ENCODE data around the gene MELK. TPM values are rescaled to one million over a fixed set of nuclear protein-coding genes. Genes with fewer than 3 reads are reported as not detected.

Gene MELK
- total RNA-seq, 1 experiment from 2014 or later = 87.8 TPM

GRCh38 chr9:36716496-36716895, 143.8 kb downstream of the MELK start:
- intact Hi-C loops (cut with micrococcal nuclease; ENCODE audit: unreplicated experiment) = no loop called here
- Histone ChIP-seq H3K27me3 (replicated peaks; ENCODE audit: insufficient read depth, low read depth, low read length, poor library complexity) (no peaks in the 10 kb centered on the region), H3K9me3 (ENCODE audit: low read depth, low read length, poor library complexity, severe bottlenecking) (no peaks in the 10 kb centered on the region), H3K36me3 (ENCODE audit: insufficient read depth, low read length, poor library complexity, severe bottlenecking) (no peaks in the 10 kb centered on the region), H3K4me3 (ENCODE audit: low read depth, low read length, poor library complexity, severe bottlenecking) (no peak overlapping the region), H3K27ac (ENCODE audit: low read depth, low read length, poor library complexity, severe bottlenecking) (no peak overlapping the region), H3K4me1 (ENCODE audit: insufficient read depth, low read length, poor library complexity, severe bottlenecking) (no peaks in the 10 kb centered on the region)
- no peak for DNase-seq (ENCODE audit: low spot score)
- no TSS peak for BruUV-seq (replicated peaks)
- no peak for TF ChIP-seq EZH2 (IDR thresholded peaks at IDR 0.05; ENCODE audit: borderline replicate concordance, low read depth, low read length, poor library complexity, severe bottlenecking)
- TF ChIP-seq, protein P1, sequence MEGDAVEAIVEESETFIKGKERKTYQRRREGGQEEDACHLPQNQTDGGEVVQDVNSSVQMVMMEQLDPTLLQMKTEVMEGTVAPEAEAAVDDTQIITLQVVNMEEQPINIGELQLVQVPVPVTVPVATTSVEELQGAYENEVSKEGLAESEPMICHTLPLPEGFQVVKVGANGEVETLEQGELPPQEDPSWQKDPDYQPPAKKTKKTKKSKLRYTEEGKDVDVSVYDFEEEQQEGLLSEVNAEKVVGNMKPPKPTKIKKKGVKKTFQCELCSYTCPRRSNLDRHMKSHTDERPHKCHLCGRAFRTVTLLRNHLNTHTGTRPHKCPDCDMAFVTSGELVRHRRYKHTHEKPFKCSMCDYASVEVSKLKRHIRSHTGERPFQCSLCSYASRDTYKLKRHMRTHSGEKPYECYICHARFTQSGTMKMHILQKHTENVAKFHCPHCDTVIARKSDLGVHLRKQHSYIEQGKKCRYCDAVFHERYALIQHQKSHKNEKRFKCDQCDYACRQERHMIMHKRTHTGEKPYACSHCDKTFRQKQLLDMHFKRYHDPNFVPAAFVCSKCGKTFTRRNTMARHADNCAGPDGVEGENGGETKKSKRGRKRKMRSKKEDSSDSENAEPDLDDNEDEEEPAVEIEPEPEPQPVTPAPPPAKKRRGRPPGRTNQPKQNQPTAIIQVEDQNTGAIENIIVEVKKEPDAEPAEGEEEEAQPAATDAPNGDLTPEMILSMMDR (conservative IDR thresholded peaks at IDR 0.05; ENCODE audit: low read depth, low read length) = no peak
- POLR2A ChIA-PET (ENCODE audit: low non-redundant PET) = no interaction called here
- CTCF ChIA-PET = no interaction called here

- no peaks in the 10 kb centered on the region for H3K27me3 ChIP-seq (replicated peaks; ENCODE audit: insufficient read depth, low read depth, low read length, poor library complexity)
- H3K4me1 ChIP-seq (ENCODE audit: insufficient read depth, low read length, poor library complexity, severe bottlenecking) = no peaks in the 10 kb centered on the region
- H3K36me3 ChIP-seq (ENCODE audit: insufficient read depth, low read length, poor library complexity, severe bottlenecking) = no peaks in the 10 kb centered on the region
- no TSS peak for BruUV-seq (replicated peaks)
- ChIA-PET CTCF (no interaction called here), POLR2A (ENCODE audit: low non-redundant PET) (no interaction called here)
- H3K4me3 ChIP-seq (ENCODE audit: low read depth, low read length, poor library complexity, severe bottlenecking) = no peak overlapping the region
- intact Hi-C loops (cut with micrococcal nuclease; ENCODE audit: unreplicated experiment) = no loop called here
- no peaks in the 10 kb centered on the region for H3K9me3 ChIP-seq (ENCODE audit: low read depth, low read length, poor library complexity, severe bottlenecking)
- no peak overlapping the region for H3K27ac ChIP-seq (ENCODE audit: low read depth, low read length, poor library complexity, severe bottlenecking)
- TF ChIP-seq EZH2 (IDR thresholded peaks at IDR 0.05; ENCODE audit: borderline replicate concordance, low read depth, low read length, poor library complexity, severe bottlenecking) = no peak
- TF ChIP-seq, protein P1 (conservative IDR thresholded peaks at IDR 0.05; ENCODE audit: low read depth, low read length) = no peak
- peak; percentile 4 for DNase-seq (ENCODE audit: low spot score)
Observed at GRCh38 chr9:36717276-36717675, 144.6 kb downstream of the MELK start.

DNA sequence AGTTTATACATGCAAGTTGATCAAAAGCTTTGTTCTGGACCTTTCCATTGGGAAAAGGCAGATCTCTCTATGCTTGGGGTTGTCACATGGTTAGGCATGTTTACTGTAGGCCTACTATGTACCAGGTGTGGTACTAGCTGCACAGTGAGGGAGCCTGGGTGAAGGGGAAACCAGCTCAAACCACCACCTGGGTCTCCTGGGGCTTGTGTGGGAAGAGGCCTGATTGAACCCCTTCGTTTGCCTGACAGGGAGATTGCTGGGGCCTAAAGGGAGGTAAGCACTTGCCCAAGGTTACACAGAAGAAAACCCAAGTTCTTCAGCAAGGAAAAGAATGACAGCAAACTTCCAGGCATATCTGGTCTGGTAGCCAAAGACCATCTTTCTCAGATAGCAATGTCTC, 145.9 kb downstream of the MELK start:
- no peak for DNase-seq (ENCODE audit: low spot score)
- no peak overlapping the region for H3K4me3 ChIP-seq (ENCODE audit: low read depth, low read length, poor library complexity, severe bottlenecking)
- POLR2A ChIA-PET (ENCODE audit: low non-redundant PET) = no interaction called here
- TF ChIP-seq, protein P1 (conservative IDR thresholded peaks at IDR 0.05; ENCODE audit: low read depth, low read length) = no peak
- no peak for TF ChIP-seq EZH2 (IDR thresholded peaks at IDR 0.05; ENCODE audit: borderline replicate concordance, low read depth, low read length, poor library complexity, severe bottlenecking)
- no peaks in the 10 kb centered on the region for H3K9me3 ChIP-seq (ENCODE audit: low read depth, low read length, poor library complexity, severe bottlenecking)
- no peak overlapping the region for H3K27ac ChIP-seq (ENCODE audit: low read depth, low read length, poor library complexity, severe bottlenecking)
- H3K36me3 ChIP-seq (ENCODE audit: insufficient read depth, low read length, poor library complexity, severe bottlenecking) = no peaks in the 10 kb centered on the region
- no TSS peak for BruUV-seq (replicated peaks)
- H3K4me1 ChIP-seq (ENCODE audit: insufficient read depth, low read length, poor library complexity, severe bottlenecking) = no peaks in the 10 kb centered on the region
- no peaks in the 10 kb centered on the region for H3K27me3 ChIP-seq (replicated peaks; ENCODE audit: insufficient read depth, low read depth, low read length, poor library complexity)
- intact Hi-C loops (cut with micrococcal nuclease; ENCODE audit: unreplicated experiment) = no loop called here
- CTCF ChIA-PET = no interaction called here
